ENCODE data around the gene ARPP19. TPM values are rescaled to one million over a fixed set of nuclear protein-coding genes. Genes with fewer than 3 reads are reported as not detected.

ARPP19 gene
- total and polyA plus RNA-seq, 10 of the 15 experiments (the other 5 are each of a cell fraction or from before 2014, with no cell fraction given): 77.2 to 167 (median 121) TPM

DNA sequence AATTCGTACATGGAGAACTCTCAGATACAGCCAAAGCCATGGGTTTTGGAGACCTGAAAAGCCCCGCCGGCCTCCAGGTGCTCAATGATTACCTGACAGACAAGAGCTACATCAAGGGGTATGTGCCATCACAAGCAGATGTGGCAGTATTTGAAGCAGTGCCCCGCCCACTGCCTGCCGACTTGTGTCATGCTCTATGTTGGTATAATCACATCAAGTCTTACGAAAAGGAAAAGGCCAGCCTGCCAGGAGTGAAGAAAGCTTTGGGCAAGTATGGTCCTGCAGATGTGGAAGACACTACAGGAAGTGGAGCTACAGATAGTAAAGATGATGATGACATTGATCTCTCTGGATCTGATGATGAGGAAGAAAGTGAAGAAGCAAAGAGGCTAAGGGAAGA lies 63.7 kb downstream of the ARPP19 start:
- Histone ChIP-seq H4K20me1 (ENCODE audit: control insufficient read depth, insufficient read depth) (no peaks in the 10 kb centered on the region), H3K27me3 (replicated peaks in 1 of 2; ENCODE audit: control insufficient read depth in 2 of 2, insufficient read depth in 2 of 2, low read length in 1 of 2) (no peaks in the 10 kb centered on the region), H3K4me3 (no peak overlapping the region), H3K9me3 (replicated peaks; ENCODE audit: control insufficient read depth, insufficient read depth, low read length) (no peaks in the 10 kb centered on the region; the same call in 2 of the 3 replicates), H3K36me3 (ENCODE audit: control insufficient read depth in 2 of 2, insufficient read depth in 2 of 2, low read length in 1 of 2) (no peaks in the 10 kb centered on the region; a peak in 1 of 4 replicates), H3K4me1 (ENCODE audit: control insufficient read depth, insufficient read depth, low read length) (peaks cover 6% of the 10 kb centered on the region), H3K9ac (ENCODE audit: control insufficient read depth, insufficient read depth, low read length) (no peak overlapping the region), H3K79me2 (ENCODE audit: control insufficient read depth, insufficient read depth, low read length) (peaks cover 14% of the 10 kb centered on the region), H3K4me2 (ENCODE audit: control insufficient read depth, insufficient read depth) (no peak overlapping the region), H3K27ac (ENCODE audit: control insufficient read depth, insufficient read depth) (no peak overlapping the region), H2AFZ (ENCODE audit: control insufficient read depth, low read depth, low read length) (no peak overlapping the region)
- in situ Hi-C loops (cut with MboI) (no loop called here), intact Hi-C loops (cut with micrococcal nuclease; ENCODE audit: unreplicated experiment) (no loop called here)
- DNase-seq (ENCODE audit: low read depth, low spot score) (no peak), FAIRE-seq (no peak), ATAC-seq (no peak)
- no TSS peak for BruUV-seq (replicated peaks)
- POLR2A ChIA-PET: no interaction called here
- SMC1A ChIA-PET (ENCODE audit: uncharacterized antibody, unreplicated experiment): interaction anchor here (1.1 to 4.9 kb wide), 4 partner anchors 9 to 173 kb away, joined by 3 to 24 read pairs (median 6); no protein-coding TSS in a partner anchor
- 94% methylated on average over 6 of the region's 6 CpGs for WGBS (ENCODE audit: insufficient coverage, insufficient replicate concordance, low lambda C conversion rate, missing lambda C conversion rate)
- RAD21 ChIA-PET (ENCODE audit: unreplicated experiment): interaction anchor here (1.1 kb wide), 1 partner anchor 39 kb away, joined by 3 read pairs; no protein-coding TSS in a partner anchor
- CTCF ChIA-PET: interaction anchor here (0.9 to 1.2 kb wide), 2 partner anchors 12 to 231 kb away, joined by 3 to 4 read pairs; no protein-coding TSS in a partner anchor
- no peak for TF ChIP-seq TCF3 (IDR thresholded peaks at IDR 0.05; ENCODE audit: borderline replicate concordance, insufficient read depth, low read depth, low read length)
- no peak for TF ChIP-seq SMAD5 (IDR thresholded peaks at IDR 0.05; ENCODE audit: low read depth)
- no peak for TF ChIP-seq EP300 (IDR thresholded peaks at IDR 0.05; ENCODE audit: borderline replicate concordance in 1 of 2, control insufficient read depth in 1 of 2, low read depth in 2 of 2, low read length in 2 of 2)
- TF ChIP-seq, protein P1, sequence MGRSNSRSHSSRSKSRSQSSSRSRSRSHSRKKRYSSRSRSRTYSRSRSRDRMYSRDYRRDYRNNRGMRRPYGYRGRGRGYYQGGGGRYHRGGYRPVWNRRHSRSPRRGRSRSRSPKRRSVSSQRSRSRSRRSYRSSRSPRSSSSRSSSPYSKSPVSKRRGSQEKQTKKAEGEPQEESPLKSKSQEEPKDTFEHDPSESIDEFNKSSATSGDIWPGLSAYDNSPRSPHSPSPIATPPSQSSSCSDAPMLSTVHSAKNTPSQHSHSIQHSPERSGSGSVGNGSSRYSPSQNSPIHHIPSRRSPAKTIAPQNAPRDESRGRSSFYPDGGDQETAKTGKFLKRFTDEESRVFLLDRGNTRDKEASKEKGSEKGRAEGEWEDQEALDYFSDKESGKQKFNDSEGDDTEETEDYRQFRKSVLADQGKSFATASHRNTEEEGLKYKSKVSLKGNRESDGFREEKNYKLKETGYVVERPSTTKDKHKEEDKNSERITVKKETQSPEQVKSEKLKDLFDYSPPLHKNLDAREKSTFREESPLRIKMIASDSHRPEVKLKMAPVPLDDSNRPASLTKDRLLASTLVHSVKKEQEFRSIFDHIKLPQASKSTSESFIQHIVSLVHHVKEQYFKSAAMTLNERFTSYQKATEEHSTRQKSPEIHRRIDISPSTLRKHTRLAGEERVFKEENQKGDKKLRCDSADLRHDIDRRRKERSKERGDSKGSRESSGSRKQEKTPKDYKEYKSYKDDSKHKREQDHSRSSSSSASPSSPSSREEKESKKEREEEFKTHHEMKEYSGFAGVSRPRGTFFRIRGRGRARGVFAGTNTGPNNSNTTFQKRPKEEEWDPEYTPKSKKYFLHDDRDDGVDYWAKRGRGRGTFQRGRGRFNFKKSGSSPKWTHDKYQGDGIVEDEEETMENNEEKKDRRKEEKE (IDR thresholded peaks at IDR 0.05): no peak
- TF ChIP-seq BRCA1 (IDR thresholded peaks at IDR 0.05; ENCODE audit: low read depth, low read length): no peak
- TF ChIP-seq ETV6 (conservative IDR thresholded peaks at IDR 0.05 in 1 of 2, IDR thresholded peaks at IDR 0.05 in 1 of 2; ENCODE audit: borderline replicate concordance in 1 of 2, low read depth in 1 of 2): no peak
- no peak for TF ChIP-seq IRF4 (IDR thresholded peaks at IDR 0.05; ENCODE audit: low read depth, low read length)
- no peak for TF ChIP-seq CHD4 (IDR thresholded peaks at IDR 0.05)
- TF ChIP-seq PAX5 (IDR thresholded peaks at IDR 0.05; ENCODE audit: borderline replicate concordance, low read depth, low read length): no peak
- TF ChIP-seq RCOR1 (conservative IDR thresholded peaks at IDR 0.05; ENCODE audit: low read depth, low read length): no peak

Measured in GM12878 (cell line).